ENCODE results near the gene ZFP62. TPM values are rescaled to one million over a fixed set of nuclear protein-coding genes. Genes with fewer than 3 reads are reported as not detected.

The ZFP62 gene
- total and polyA plus RNA-seq, 2 of the 8 experiments (the other 6 are each of a cell fraction or from before 2014, with no cell fraction given) = 9.3 to 38.5 TPM

GRCh38 chr5:180823346-180823745 is 37.7 kb downstream of the ZFP62 start (continued):
- TF ChIP-seq ATF2 (IDR thresholded peaks at IDR 0.05; ENCODE audit: low read length) = no peak

Data from H1 (cell line).